Activated naive CD8-positive, alpha-beta T cell treated with anti-CD3 and anti-CD28 coated beads, Interleukin-2, amount 50 U/mL, for 24 hours (primary cell): ENCODE results near the gene NSUN6.
A peak's percentile ranks its signal among the peaks of the same experiment; 100 is the strongest.

Experiments used
- ATAC-seq: fragments of 150-1000 bp; cut with Tn5 transposase; one replicate; pipeline ENCODE4 v1.10.0; 2021
- DNase-seq: peaks from one replicate; pipeline ENCODE4 v3.0.0; 2021
- H3K27ac Mint-ChIP-seq: one replicate; pipeline ENCODE4 v1.8.0; 2021; ENCODE audit warnings: mild to moderate bottlenecking, mixed read lengths
- H3K27me3 Mint-ChIP-seq: one replicate; pipeline ENCODE4 v1.8.0; 2021; ENCODE audit warnings: mixed read lengths
- H3K36me3 Mint-ChIP-seq: one replicate; pipeline ENCODE4 v1.8.0; 2021; ENCODE audit warnings: low read depth, mixed read lengths
- H3K4me1 Mint-ChIP-seq: one replicate; pipeline ENCODE4 v1.8.0; 2021; ENCODE audit warnings: mixed read lengths
- H3K4me3 Mint-ChIP-seq: one replicate; pipeline ENCODE4 v1.8.0; 2021; ENCODE audit warnings: mild to moderate bottlenecking, moderate library complexity, mixed read lengths
- H3K9me3 Mint-ChIP-seq: one replicate; pipeline ENCODE4 v1.8.0; 2021; ENCODE audit warnings: mixed read lengths

Gene NSUN6

GRCh38 chr10:18668026-18668425, 16.6 kb upstream of the NSUN6 start:
- H3K27me3 Mint-ChIP-seq = no peaks in the 10 kb centered on the region
- ATAC-seq (no peak), DNase-seq (no peak)
- H3K36me3 Mint-ChIP-seq = peaks cover 32% of the 10 kb centered on the region
- no peaks in the 10 kb centered on the region for H3K9me3 Mint-ChIP-seq
- no peak overlapping the region for H3K4me3 Mint-ChIP-seq
- H3K27ac Mint-ChIP-seq = no peak overlapping the region
- H3K4me1 Mint-ChIP-seq = peaks cover 24% of the 10 kb centered on the region

- ATAC-seq = no peak
- DNase-seq = no peak
- H3K4me1 Mint-ChIP-seq = peaks cover 32% of the 10 kb centered on the region
- no peak overlapping the region for H3K27ac Mint-ChIP-seq
- H3K36me3 Mint-ChIP-seq = peaks cover 29% of the 10 kb centered on the region
- H3K4me3 Mint-ChIP-seq = no peak overlapping the region
- no peaks in the 10 kb centered on the region for H3K9me3 Mint-ChIP-seq
- H3K27me3 Mint-ChIP-seq = no peaks in the 10 kb centered on the region
These were observed 15.4 kb upstream of the NSUN6 start for GRCh38 chr10:18666810-18667209.

- no peak overlapping the region for H3K27ac Mint-ChIP-seq
- no peak overlapping the region for H3K4me3 Mint-ChIP-seq
- peaks cover 40% of the 10 kb centered on the region for H3K4me1 Mint-ChIP-seq
These were observed 14.6 kb upstream of the NSUN6 start for GRCh38 chr10:18665815-18666558.

GRCh38 chr10:18664841-18665478, 13.6 kb upstream of the NSUN6 start:
- no peak overlapping the region for H3K27ac Mint-ChIP-seq
- ATAC-seq (no peak), DNase-seq (no peak)
- H3K4me1 Mint-ChIP-seq = peaks cover 48% of the 10 kb centered on the region
- peaks cover 21% of the 10 kb centered on the region for H3K36me3 Mint-ChIP-seq
- no peaks in the 10 kb centered on the region for H3K9me3 Mint-ChIP-seq
- H3K27me3 Mint-ChIP-seq = no peaks in the 10 kb centered on the region
- no peak overlapping the region for H3K4me3 Mint-ChIP-seq

More at GRCh38 chr10:18665815-18666558, 14.6 kb upstream of the NSUN6 start:
- ATAC-seq (no peak), DNase-seq (no peak)
- H3K36me3 Mint-ChIP-seq = peaks cover 27% of the 10 kb centered on the region
- H3K27me3 Mint-ChIP-seq = no peaks in the 10 kb centered on the region
- no peaks in the 10 kb centered on the region for H3K9me3 Mint-ChIP-seq

- ATAC-seq = no peak
- no peak for DNase-seq
- peak overlapping the region; percentile 99 for H3K4me3 Mint-ChIP-seq
- no peaks in the 10 kb centered on the region for H3K9me3 Mint-ChIP-seq
- H3K27me3 Mint-ChIP-seq = no peaks in the 10 kb centered on the region
- no peak overlapping the region for H3K27ac Mint-ChIP-seq
- H3K4me1 Mint-ChIP-seq = peaks cover 54% of the 10 kb centered on the region
- H3K36me3 Mint-ChIP-seq = peaks cover 7% of the 10 kb centered on the region
These were observed 9.5 kb upstream of the NSUN6 start for GRCh38 chr10:18660816-18661431.

GRCh38 chr10:18659819-18660535, 8.6 kb upstream of the NSUN6 start:
- Mint-ChIP-seq H3K9me3 (no peaks in the 10 kb centered on the region), H3K36me3 (peaks cover 7% of the 10 kb centered on the region), H3K27ac (peak overlapping the region; percentile 95), H3K4me3 (peak overlapping the region; percentile 99), H3K4me1 (peaks cover 47% of the 10 kb centered on the region), H3K27me3 (no peaks in the 10 kb centered on the region)
- no peak for DNase-seq
- no peak for ATAC-seq

GRCh38 chr10:18659125-18659818, 7.9 kb upstream of the NSUN6 start, which contains the start of gene ARL5B:
ARL5B (plus strand) TSS chr10:18659431; CDS start chr10:18659638, 207 bp downstream.
- H3K4me1 Mint-ChIP-seq = peaks cover 45% of the 10 kb centered on the region
- ATAC-seq = peak; percentile 98
- no peaks in the 10 kb centered on the region for H3K27me3 Mint-ChIP-seq
- peaks cover 6% of the 10 kb centered on the region for H3K36me3 Mint-ChIP-seq
- peak within 1 kb of the TSS; percentile 99 for H3K4me3 Mint-ChIP-seq
- peak within 1 kb of the TSS; percentile 95 for H3K27ac Mint-ChIP-seq
- no peaks in the 10 kb centered on the region for H3K9me3 Mint-ChIP-seq
- peak; percentile 97 for DNase-seq

- H3K27ac Mint-ChIP-seq = peak overlapping the region; percentile 95
- peaks cover 40% of the 10 kb centered on the region for H3K4me1 Mint-ChIP-seq
- ATAC-seq = no peak
- H3K9me3 Mint-ChIP-seq = no peaks in the 10 kb centered on the region
- peak; percentile 27 for DNase-seq
- H3K4me3 Mint-ChIP-seq = peak overlapping the region; percentile 99
- peaks cover 4% of the 10 kb centered on the region for H3K36me3 Mint-ChIP-seq
- H3K27me3 Mint-ChIP-seq = no peaks in the 10 kb centered on the region
These were observed 7.1 kb upstream of the NSUN6 start for GRCh38 chr10:18658271-18659124.

GRCh38 chr10:18656724-18657123, 5.3 kb upstream of the NSUN6 start:
- DNase-seq (no peak), ATAC-seq (no peak)
- H3K27me3 Mint-ChIP-seq = no peaks in the 10 kb centered on the region
- H3K9me3 Mint-ChIP-seq = no peaks in the 10 kb centered on the region
- H3K4me3 Mint-ChIP-seq = no peak overlapping the region
- no peak overlapping the region for H3K27ac Mint-ChIP-seq
- peaks cover 4% of the 10 kb centered on the region for H3K36me3 Mint-ChIP-seq
- peaks cover 36% of the 10 kb centered on the region for H3K4me1 Mint-ChIP-seq

GRCh38 chr10:18653112-18653511, 1.7 kb upstream of the NSUN6 start:
- Mint-ChIP-seq H3K36me3 (peaks cover 6% of the 10 kb centered on the region), H3K4me3 (no peak overlapping the region), H3K27me3 (no peaks in the 10 kb centered on the region), H3K4me1 (peaks cover 39% of the 10 kb centered on the region), H3K9me3 (no peaks in the 10 kb centered on the region), H3K27ac (no peak overlapping the region)
- no peak for ATAC-seq
- no peak for DNase-seq

- Mint-ChIP-seq H3K4me1 (peaks cover 43% of the 10 kb centered on the region), H3K9me3 (no peaks in the 10 kb centered on the region), H3K27me3 (no peaks in the 10 kb centered on the region), H3K27ac (peak overlapping the region; percentile 97), H3K36me3 (peaks cover 16% of the 10 kb centered on the region), H3K4me3 (peak overlapping the region; percentile 97)
- ATAC-seq (no peak), DNase-seq (no peak)
These were observed 886 bp downstream of the NSUN6 start for GRCh38 chr10:18650404-18650997.

GRCh38 chr10:18649364-18649959, 1.9 kb downstream of the NSUN6 start:
- Mint-ChIP-seq H3K4me1 (peaks cover 43% of the 10 kb centered on the region), H3K27me3 (no peaks in the 10 kb centered on the region)

GRCh38 chr10:18647945-18648344, 3.4 kb downstream of the NSUN6 start:
- peak overlapping the region; percentile 24 for H3K4me3 Mint-ChIP-seq
- DNase-seq = no peak
- peaks cover 47% of the 10 kb centered on the region for H3K4me1 Mint-ChIP-seq
- H3K36me3 Mint-ChIP-seq = peaks cover 24% of the 10 kb centered on the region
- H3K27me3 Mint-ChIP-seq = no peaks in the 10 kb centered on the region
- H3K27ac Mint-ChIP-seq = no peak overlapping the region
- no peak for ATAC-seq
- H3K9me3 Mint-ChIP-seq = no peaks in the 10 kb centered on the region

More at GRCh38 chr10:18649364-18649959, 1.9 kb downstream of the NSUN6 start:
- Mint-ChIP-seq H3K36me3 (peaks cover 19% of the 10 kb centered on the region), H3K9me3 (no peaks in the 10 kb centered on the region), H3K4me3 (peak overlapping the region; percentile 97), H3K27ac (peak overlapping the region; percentile 97)
- no peak for ATAC-seq
- no peak for DNase-seq
